Measurements from ENCODE around the gene LIF.
"Not testable (repeated sequence)": the region's sequence is repeated elsewhere in the genome, so short reads cannot be mapped to it uniquely, and the experiment has no call there.

Gene LIF

GRCh38 chr22:30205281-30206115 lies 41.1 kb downstream of the LIF start:
- H3K36me3 ChIP-seq (ENCODE audit: control insufficient read depth in 4 of 4, insufficient read depth in 4 of 4, low read length in 3 of 4): no peaks in the 10 kb centered on the region
- peaks cover 0 to 15% (median 11%) of the 10 kb centered on the region in 4 experiments for H3K4me1 ChIP-seq (ENCODE audit: control extremely low read depth in 1 of 4, control insufficient read depth in 4 of 4, insufficient read depth in 4 of 4, low read length in 3 of 4)
- WGBS (ENCODE audit: insufficient coverage): 95% methylated on average over 16 of the region's 25 CpGs
- DNase-seq: no peak
- H3K27me3 ChIP-seq (replicated peaks in 2 of 5; ENCODE audit: control insufficient read depth in 4 of 5, insufficient read depth in 5 of 5, low read length in 4 of 5): no peaks in the 10 kb centered on the region
- CTCF ChIA-PET: interaction anchor here (0.7 to 1.3 kb wide), 2 partner anchors 9 to 27 kb away, joined by 3 read pairs; no protein-coding TSS in a partner anchor
- no peaks in the 10 kb centered on the region for H3K9me3 ChIP-seq (ENCODE audit: control extremely low read depth in 1 of 5, control insufficient read depth in 4 of 5, insufficient read depth in 2 of 5, low read depth in 1 of 5, low read length in 4 of 5)
- H3K27ac ChIP-seq (ENCODE audit: insufficient read depth in 1 of 2, low read depth in 1 of 2, low read length in 2 of 2, poor library complexity in 1 of 2, severe bottlenecking in 2 of 2): no peak overlapping the region
- no peak overlapping the region for H3K4me3 ChIP-seq (ENCODE audit: control insufficient read depth in 1 of 7, extremely low read depth in 1 of 7, insufficient read depth in 4 of 7, low read depth in 2 of 7, low read length in 6 of 7)
- POLR2A ChIA-PET: no interaction called here

- no peak for DNase-seq
- 90% methylated on average over 7 of the region's 10 CpGs for WGBS (ENCODE audit: insufficient coverage)
- ChIA-PET POLR2A (no interaction called here), CTCF (interaction anchor here (1.3 to 1.4 kb wide), 2 partner anchors 16 to 26 kb away, joined by 3 to 5 read pairs; no protein-coding TSS in a partner anchor)
- H3K27me3 ChIP-seq (replicated peaks in 2 of 5; ENCODE audit: control insufficient read depth in 4 of 5, insufficient read depth in 5 of 5, low read length in 4 of 5): no peaks in the 10 kb centered on the region
- H3K4me1 ChIP-seq (ENCODE audit: control extremely low read depth in 1 of 4, control insufficient read depth in 4 of 4, insufficient read depth in 4 of 4, low read length in 3 of 4): peaks cover 0 to 15% (median 11%) of the 10 kb centered on the region in 4 experiments
- no peaks in the 10 kb centered on the region for H3K36me3 ChIP-seq (ENCODE audit: control insufficient read depth in 4 of 4, insufficient read depth in 4 of 4, low read length in 3 of 4)
- H3K4me3 ChIP-seq (ENCODE audit: control insufficient read depth in 1 of 7, extremely low read depth in 1 of 7, insufficient read depth in 4 of 7, low read depth in 2 of 7, low read length in 6 of 7): no peak overlapping the region
- no peak overlapping the region for H3K27ac ChIP-seq (ENCODE audit: insufficient read depth in 1 of 2, low read depth in 1 of 2, low read length in 2 of 2, poor library complexity in 1 of 2, severe bottlenecking in 2 of 2)
- no peaks in the 10 kb centered on the region for H3K9me3 ChIP-seq (ENCODE audit: control extremely low read depth in 1 of 5, control insufficient read depth in 4 of 5, insufficient read depth in 2 of 5, low read depth in 1 of 5, low read length in 4 of 5)
Measured at GRCh38 chr22:30204742-30205111, 41.8 kb downstream of the LIF start.

GRCh38 chr22:30204015-30204741 lies 42.4 kb downstream of the LIF start:
- Histone ChIP-seq H3K4me3 (ENCODE audit: control insufficient read depth in 1 of 7, extremely low read depth in 1 of 7, insufficient read depth in 4 of 7, low read depth in 2 of 7, low read length in 6 of 7) (no peak overlapping the region), H3K4me1 (ENCODE audit: control extremely low read depth in 1 of 4, control insufficient read depth in 4 of 4, insufficient read depth in 4 of 4, low read length in 3 of 4) (peaks cover 0 to 11% (median 9%) of the 10 kb centered on the region in 4 experiments), H3K27ac (ENCODE audit: insufficient read depth in 1 of 2, low read depth in 1 of 2, low read length in 2 of 2, poor library complexity in 1 of 2, severe bottlenecking in 2 of 2) (no peak overlapping the region), H3K36me3 (ENCODE audit: control insufficient read depth in 4 of 4, insufficient read depth in 4 of 4, low read length in 3 of 4) (no peaks in the 10 kb centered on the region), H3K27me3 (replicated peaks in 2 of 5; ENCODE audit: control insufficient read depth in 4 of 5, insufficient read depth in 5 of 5, low read length in 4 of 5) (no peaks in the 10 kb centered on the region), H3K9me3 (ENCODE audit: control extremely low read depth in 1 of 5, control insufficient read depth in 4 of 5, insufficient read depth in 2 of 5, low read depth in 1 of 5, low read length in 4 of 5) (no peaks in the 10 kb centered on the region)
- ChIA-PET CTCF (interaction anchor here (1.0 to 1.4 kb wide), 3 partner anchors 10 to 26 kb away, joined by 3 to 5 read pairs (median 3); no protein-coding TSS in a partner anchor), POLR2A (no interaction called here)
- DNase-seq: no peak
- 95% methylated on average over 7 of the region's 7 CpGs for WGBS (ENCODE audit: insufficient coverage)

- WGBS (ENCODE audit: insufficient coverage): 58% methylated on average over 5 of the region's 9 CpGs
- ChIA-PET POLR2A (no interaction called here), CTCF (interaction anchor here (1.1 to 2.0 kb wide), 2 partner anchors 21 to 94 kb away, joined by 3 to 6 read pairs; no protein-coding TSS in a partner anchor)
- Histone ChIP-seq H3K27me3 (replicated peaks in 2 of 5; ENCODE audit: control insufficient read depth in 4 of 5, insufficient read depth in 5 of 5, low read length in 4 of 5) (no peaks in the 10 kb centered on the region), H3K4me1 (ENCODE audit: control extremely low read depth in 1 of 4, control insufficient read depth in 4 of 4, insufficient read depth in 4 of 4, low read length in 3 of 4) (peaks cover 0 to 1% (median 0%) of the 10 kb centered on the region in 4 experiments), H3K9me3 (ENCODE audit: control extremely low read depth in 1 of 5, control insufficient read depth in 4 of 5, insufficient read depth in 2 of 5, low read depth in 1 of 5, low read length in 4 of 5) (no peaks in the 10 kb centered on the region), H3K36me3 (ENCODE audit: control insufficient read depth in 4 of 4, insufficient read depth in 4 of 4, low read length in 3 of 4) (no peaks in the 10 kb centered on the region), H3K27ac (ENCODE audit: insufficient read depth in 1 of 2, low read depth in 1 of 2, low read length in 2 of 2, poor library complexity in 1 of 2, severe bottlenecking in 2 of 2) (no peak overlapping the region), H3K4me3 (ENCODE audit: control insufficient read depth in 1 of 7, extremely low read depth in 1 of 7, insufficient read depth in 4 of 7, low read depth in 2 of 7, low read length in 6 of 7) (no peak overlapping the region)
- DNase-seq: no peak
Measured at GRCh38 chr22:30202531-30203006, 44.0 kb downstream of the LIF start.

- 100% methylated on average over 3 of the region's 3 CpGs for WGBS (ENCODE audit: insufficient coverage)
- Histone ChIP-seq H3K9me3 (ENCODE audit: control extremely low read depth in 1 of 5, control insufficient read depth in 4 of 5, insufficient read depth in 2 of 5, low read depth in 1 of 5, low read length in 4 of 5) (no peaks in the 10 kb centered on the region), H3K4me3 (ENCODE audit: control insufficient read depth in 1 of 7, extremely low read depth in 1 of 7, insufficient read depth in 4 of 7, low read depth in 2 of 7, low read length in 6 of 7) (no peak overlapping the region), H3K27ac (ENCODE audit: insufficient read depth in 1 of 2, low read depth in 1 of 2, low read length in 2 of 2, poor library complexity in 1 of 2, severe bottlenecking in 2 of 2) (no peak overlapping the region), H3K4me1 (ENCODE audit: control extremely low read depth in 1 of 4, control insufficient read depth in 4 of 4, insufficient read depth in 4 of 4, low read length in 3 of 4) (peaks cover 2 to 6% (median 4%) of the 10 kb centered on the region in 4 experiments), H3K36me3 (ENCODE audit: control insufficient read depth in 4 of 4, insufficient read depth in 4 of 4, low read length in 3 of 4) (no peaks in the 10 kb centered on the region), H3K27me3 (replicated peaks in 2 of 5; ENCODE audit: control insufficient read depth in 4 of 5, insufficient read depth in 5 of 5, low read length in 4 of 5) (no peaks in the 10 kb centered on the region)
- no peak for DNase-seq
- ChIA-PET CTCF (interaction anchor here (1.1 to 2.0 kb wide), 2 partner anchors 20 to 94 kb away, joined by 3 to 6 read pairs; no protein-coding TSS in a partner anchor), POLR2A (no interaction called here)
Measured at GRCh38 chr22:30201945-30202344, 44.6 kb downstream of the LIF start.

GRCh38 chr22:30200905-30201304 lies 45.7 kb downstream of the LIF start:
- H3K27ac ChIP-seq (ENCODE audit: insufficient read depth in 1 of 2, low read depth in 1 of 2, low read length in 2 of 2, poor library complexity in 1 of 2, severe bottlenecking in 2 of 2); H3K27me3 ChIP-seq (replicated peaks in 2 of 5; ENCODE audit: control insufficient read depth in 4 of 5, insufficient read depth in 5 of 5, low read length in 4 of 5); DNase-seq; H3K4me3 ChIP-seq (ENCODE audit: control insufficient read depth in 1 of 7, extremely low read depth in 1 of 7, insufficient read depth in 4 of 7, low read depth in 2 of 7, low read length in 6 of 7); H3K9me3 ChIP-seq (ENCODE audit: control extremely low read depth in 1 of 5, control insufficient read depth in 4 of 5, insufficient read depth in 2 of 5, low read depth in 1 of 5, low read length in 4 of 5); H3K36me3 ChIP-seq (ENCODE audit: control insufficient read depth in 4 of 4, insufficient read depth in 4 of 4, low read length in 3 of 4); POLR2A ChIA-PET: not testable (repeated sequence)
- 98% methylated on average over 10 of the region's 10 CpGs for WGBS (ENCODE audit: insufficient coverage)
- CTCF ChIA-PET: interaction anchor here (2.0 kb wide), 1 partner anchor 19 kb away, joined by 6 read pairs; no protein-coding TSS in a partner anchor
- peaks cover 9 to 16% (median 13%) of the 10 kb centered on the region in 4 experiments for H3K4me1 ChIP-seq (ENCODE audit: control extremely low read depth in 1 of 4, control insufficient read depth in 4 of 4, insufficient read depth in 4 of 4, low read length in 3 of 4)
